ENCODE results near the gene MESP2.

DNA sequence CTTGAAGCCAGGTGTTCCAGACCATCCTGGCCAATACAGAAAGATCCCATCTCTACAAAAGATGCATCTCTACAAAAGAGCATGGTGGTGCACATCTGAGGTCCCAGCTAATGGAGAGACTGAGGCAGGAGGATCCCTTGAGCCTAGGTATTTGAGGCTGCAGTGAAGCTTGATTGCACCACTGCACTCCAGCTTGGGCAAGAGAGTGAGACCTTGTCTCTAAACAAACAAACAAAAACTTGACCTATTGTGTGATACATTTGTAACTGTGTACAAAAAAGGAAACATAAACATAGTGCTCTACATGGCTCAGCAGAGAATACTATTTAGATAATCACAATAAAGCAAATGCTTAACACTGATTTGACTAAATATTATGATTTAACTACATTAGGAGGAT, 19.9 kb downstream of the MESP2 start:
- no peak for TF ChIP-seq FOXM1 (IDR thresholded peaks at IDR 0.05; ENCODE audit: borderline replicate concordance)
- TF ChIP-seq ELF4 (IDR thresholded peaks at IDR 0.05): no peak
- TF ChIP-seq SUZ12 (IDR thresholded peaks at IDR 0.05): no peak
- no peak for TF ChIP-seq FOXK2 (IDR thresholded peaks at IDR 0.05)
- TF ChIP-seq TARDBP (IDR thresholded peaks at IDR 0.05): no peak
- TF ChIP-seq ZNF384 (IDR thresholded peaks at IDR 0.05): no peak
- no peak for TF ChIP-seq BHLHE40 (IDR thresholded peaks at IDR 0.05; ENCODE audit: borderline replicate concordance)
- TF ChIP-seq HDGF (IDR thresholded peaks at IDR 0.05; ENCODE audit: borderline replicate concordance): no peak
- no peak for TF ChIP-seq L3MBTL2 (conservative IDR thresholded peaks at IDR 0.05)
- TF ChIP-seq LEF1 (IDR thresholded peaks at IDR 0.05; ENCODE audit: borderline replicate concordance): no peak
- no peak for TF ChIP-seq SP1 (IDR thresholded peaks at IDR 0.05)

Measured in HEK293T (cell line).